Ramos (cell line): ENCODE data around the gene LPP.
"Not testable (repeated sequence)": the region's sequence is repeated elsewhere in the genome, so short reads cannot be mapped to it uniquely, and the experiment has no call there.

Experiments
- in situ Hi-C: fragments of 300-500 bp; cut with MboI; formaldehyde crosslinking; loops from one replicate; pipeline ENCODE4 v1.14.3; 2022; ENCODE audit warnings: low sequenced_read_pairs; ENCODE audit not compliant: unreplicated experiment

Gene LPP

DNA sequence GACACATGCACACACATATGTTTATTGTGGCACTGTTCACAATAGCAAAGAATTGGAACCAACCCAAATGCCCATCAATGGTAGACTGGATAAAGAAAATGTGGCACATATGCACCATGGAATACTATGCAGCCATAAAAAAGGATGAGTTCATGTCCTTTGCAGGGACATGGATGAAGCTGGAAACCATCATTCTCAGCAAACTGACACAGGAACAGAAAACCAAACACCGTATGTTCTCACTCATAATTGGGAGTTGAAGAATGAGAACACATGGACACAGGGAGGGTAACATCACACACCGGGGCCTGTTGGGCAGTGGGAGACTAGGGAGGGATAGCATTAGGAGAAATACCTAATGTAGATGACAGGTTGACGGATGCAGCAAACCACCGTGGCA lies 291.2 kb downstream of the LPP start:
- in situ Hi-C loops: not testable (repeated sequence)

GRCh38 chr3:188446014-188446413 lies 292.1 kb downstream of the LPP start:
- in situ Hi-C loops: no loop called here

DNA sequence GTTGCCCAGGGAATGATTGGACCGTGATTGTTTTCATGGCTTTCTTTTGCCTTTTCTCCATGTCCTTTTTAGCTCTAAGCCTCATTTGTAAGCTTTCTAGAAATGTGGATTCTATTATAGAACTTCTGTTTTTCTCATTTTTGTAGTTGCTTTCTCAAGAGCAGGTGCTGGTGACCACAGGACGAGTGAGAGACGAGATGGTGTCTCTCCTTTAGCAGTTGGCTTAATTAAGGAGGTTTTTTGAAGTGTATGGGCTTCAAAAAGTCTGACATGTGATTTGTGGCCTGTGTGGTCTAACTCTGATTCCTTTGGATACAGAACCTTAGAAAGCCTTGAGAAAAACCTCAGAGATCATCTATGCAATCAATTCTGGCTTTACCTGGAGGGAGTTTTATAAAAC lies 292.8 kb downstream of the LPP start:
- in situ Hi-C loops: no loop called here

DNA sequence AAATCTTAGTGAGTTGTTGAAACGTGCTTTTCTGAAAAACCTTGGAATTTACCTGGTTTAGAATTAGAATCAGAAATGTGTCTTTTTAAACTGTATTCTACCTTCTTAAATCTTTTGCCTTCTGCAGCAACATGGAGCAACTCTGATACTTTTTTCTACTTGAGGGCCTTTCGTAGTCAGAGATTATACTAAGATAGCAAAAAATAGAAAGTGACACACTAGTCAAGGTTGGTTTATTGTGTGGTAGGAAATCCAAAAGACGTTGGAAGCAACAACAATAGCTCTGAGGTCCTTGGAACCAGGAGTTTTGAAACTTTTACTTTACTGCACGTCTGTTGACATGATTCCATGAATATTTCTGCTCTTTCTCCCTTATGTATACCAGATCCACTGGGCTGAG lies 294.9 kb downstream of the LPP start:
- in situ Hi-C loops: no loop called here

- in situ Hi-C loops: no loop called here
Observed at GRCh38 chr3:188449421-188449820, 295.5 kb downstream of the LPP start.

DNA sequence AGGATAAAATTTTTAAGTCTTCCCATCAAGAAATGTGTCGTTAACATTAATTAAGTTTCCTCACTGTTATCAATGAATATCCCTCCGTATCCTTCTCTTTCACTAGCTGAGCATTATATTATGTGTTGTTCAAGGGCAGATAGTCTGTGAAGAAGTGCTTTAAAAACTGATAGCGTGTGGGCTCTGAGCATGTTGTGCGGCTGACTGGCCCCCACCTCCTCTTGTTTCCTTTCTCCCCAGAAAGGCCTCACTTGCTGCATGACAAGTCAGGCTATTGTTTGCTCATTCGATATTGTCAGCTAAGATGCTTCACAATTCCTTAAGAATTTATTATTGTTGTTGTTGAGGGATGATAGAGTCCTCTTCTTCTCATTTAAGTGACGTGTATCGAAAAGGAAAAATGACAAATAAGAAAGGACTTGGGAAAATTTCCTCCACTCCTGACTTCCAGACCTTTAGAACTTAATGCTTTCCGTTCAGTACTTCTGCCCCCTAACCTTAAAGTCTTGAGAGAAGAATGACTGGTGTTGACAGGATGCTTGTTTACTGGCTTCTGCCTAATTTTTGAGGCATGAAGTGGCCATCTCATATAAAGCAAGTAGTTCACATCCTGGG lies 298.3 kb downstream of the LPP start:
- in situ Hi-C loops: no loop called here

GRCh38 chr3:188453431-188454384 lies 299.8 kb downstream of the LPP start:
- in situ Hi-C loops: no loop called here

- in situ Hi-C loops: no loop called here
Observed at GRCh38 chr3:188455748-188456147, 301.8 kb downstream of the LPP start.

GRCh38 chr3:188458756-188459155 lies 304.8 kb downstream of the LPP start:
- in situ Hi-C loops: no loop called here

- in situ Hi-C loops: no loop called here
Observed at GRCh38 chr3:188465311-188465710, 311.4 kb downstream of the LPP start.

DNA sequence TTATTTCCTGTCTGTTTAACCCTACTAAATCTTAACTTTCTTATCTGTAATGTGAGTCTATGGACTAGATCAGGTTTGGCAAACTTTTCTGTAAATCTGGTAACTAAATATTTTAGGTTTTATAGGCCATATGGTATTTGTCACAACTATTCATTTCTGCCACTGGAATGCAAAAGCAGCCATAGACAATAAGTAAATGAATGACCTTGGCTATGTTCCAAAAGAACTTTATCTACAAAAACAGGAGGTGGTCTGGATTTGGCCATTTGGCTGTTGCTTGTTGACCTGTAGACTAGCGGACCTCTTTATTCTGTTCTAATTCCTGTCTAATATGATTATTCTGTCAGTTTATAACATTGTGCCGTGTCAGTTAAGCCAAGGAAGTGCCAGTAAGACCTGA lies 314.2 kb downstream of the LPP start:
- in situ Hi-C loops: no loop called here

GRCh38 chr3:188468662-188469061 lies 314.7 kb downstream of the LPP start:
- in situ Hi-C loops: no loop called here

DNA sequence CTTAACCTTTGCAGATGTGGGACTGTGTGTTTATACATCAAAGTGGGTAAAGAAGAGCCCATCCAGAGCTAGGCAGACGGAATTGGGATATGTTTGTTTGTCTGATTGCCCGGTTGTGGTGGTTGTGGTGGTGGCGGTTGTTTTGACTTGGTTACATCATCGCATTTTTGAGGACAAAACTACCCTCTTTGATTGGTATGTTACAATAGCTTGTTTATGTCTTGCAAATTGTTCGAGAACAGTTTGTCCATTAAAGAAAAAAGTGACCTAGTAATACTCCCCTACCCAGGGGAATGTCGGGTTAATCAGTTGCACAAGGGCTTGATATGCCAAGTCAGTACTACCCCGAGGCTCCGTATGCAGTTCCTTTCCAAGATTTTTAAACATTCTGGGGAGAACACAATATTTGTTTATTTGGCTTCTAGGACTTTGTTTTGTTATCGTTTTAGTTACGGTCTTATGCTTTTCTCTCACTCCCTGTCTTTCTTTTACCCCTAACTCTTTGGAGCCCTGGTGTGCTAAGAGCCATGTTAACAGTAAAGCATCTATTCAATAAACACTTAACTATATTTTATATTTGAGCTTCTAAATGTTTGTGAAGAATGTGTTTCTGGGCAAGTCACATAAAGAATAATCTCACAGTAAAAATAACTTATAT lies 315.4 kb downstream of the LPP start:
- in situ Hi-C loops: no loop called here

GRCh38 chr3:188470508-188471130 lies 316.7 kb downstream of the LPP start:
- in situ Hi-C loops: no loop called here

DNA sequence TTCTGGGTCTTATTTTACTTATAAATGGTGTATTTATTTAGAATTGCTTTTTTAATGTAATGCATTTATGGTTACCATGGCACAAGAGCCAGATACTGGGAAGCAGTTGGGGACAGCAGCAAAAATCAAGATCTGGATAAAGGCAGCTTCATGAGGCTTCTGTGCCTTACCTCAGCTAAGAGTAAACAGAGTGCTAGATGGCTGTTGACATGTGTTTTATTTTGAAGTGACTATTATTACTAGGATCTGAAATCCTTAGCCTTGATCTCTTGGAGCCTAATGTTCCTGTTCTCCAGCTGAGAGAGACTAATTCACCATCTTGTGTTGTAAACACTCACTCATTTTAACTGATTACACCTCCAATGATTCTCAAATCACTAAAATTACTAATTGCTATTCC lies 317.8 kb downstream of the LPP start:
- in situ Hi-C loops: no loop called here

DNA sequence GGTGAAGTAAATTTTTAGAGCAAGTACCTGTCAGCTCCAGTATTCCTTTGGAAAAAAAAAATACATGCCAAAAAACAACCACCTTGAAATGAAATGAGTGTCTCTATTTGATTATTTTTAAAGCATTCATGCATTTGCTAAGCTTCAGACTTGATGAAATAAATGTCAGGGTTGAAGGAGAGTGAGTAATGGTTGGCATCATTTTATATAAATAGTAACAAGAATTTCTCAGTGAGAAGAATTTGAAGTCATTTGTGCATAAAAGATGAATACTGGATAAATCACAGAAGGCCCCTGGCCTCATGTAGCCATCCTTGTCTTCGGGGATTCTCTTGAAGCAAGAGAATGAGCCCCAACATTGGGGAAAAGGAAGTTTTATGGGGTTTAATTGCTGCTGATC lies 318.4 kb downstream of the LPP start:
- in situ Hi-C loops: no loop called here

DNA sequence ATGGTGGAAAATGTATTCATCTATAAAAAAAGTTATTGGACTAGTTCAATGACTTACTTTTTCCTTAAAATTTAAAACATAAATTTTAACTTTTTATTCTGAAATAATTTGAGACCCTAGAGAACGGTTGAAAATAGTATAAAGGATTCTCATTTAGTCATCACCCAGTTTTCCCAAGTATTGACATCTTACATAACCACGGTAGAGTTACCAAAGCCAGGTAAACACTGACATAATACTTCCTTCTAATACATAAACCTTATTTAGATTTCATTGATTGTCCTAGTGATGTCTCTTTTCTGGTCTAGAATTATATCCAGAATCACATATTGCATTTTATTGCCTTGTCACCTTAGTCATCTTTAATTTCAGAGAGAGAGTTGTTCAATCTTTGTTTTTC lies 319.1 kb downstream of the LPP start:
- in situ Hi-C loops: no loop called here

DNA sequence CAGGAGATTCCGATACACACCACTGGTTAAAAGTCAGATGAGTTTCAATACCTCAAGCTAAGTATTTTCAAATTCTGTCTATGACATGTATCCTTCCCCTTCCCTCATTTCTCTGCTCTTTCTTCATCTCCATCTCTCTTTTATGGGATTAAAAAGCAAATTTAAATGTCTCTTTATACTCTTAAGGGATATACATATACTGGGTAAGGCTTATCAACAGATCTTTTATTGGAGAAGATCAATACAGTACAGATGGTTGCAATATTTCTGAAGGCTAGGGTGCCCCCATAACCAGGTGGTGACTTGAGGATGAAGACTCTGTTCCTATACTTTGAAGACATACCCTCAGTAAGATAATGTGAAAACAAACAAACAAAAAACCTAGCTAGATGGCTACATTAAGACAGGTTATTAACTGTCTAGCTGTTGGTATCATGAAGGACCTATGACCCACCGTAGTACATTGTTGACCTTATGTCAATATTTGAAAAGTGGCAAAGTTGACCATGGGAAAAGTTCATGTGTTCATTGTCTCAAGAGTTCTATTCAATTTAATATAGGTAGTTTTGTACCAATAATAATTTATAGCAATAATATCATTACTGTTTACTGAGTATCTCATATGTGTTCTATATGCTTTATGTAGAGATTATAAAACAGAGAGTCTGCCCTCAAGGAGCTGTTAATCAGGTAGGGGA lies 319.8 kb downstream of the LPP start:
- in situ Hi-C loops: no loop called here

GRCh38 chr3:188476935-188477334 lies 323.0 kb downstream of the LPP start:
- in situ Hi-C loops: no loop called here

- in situ Hi-C loops: no loop called here
Observed at GRCh38 chr3:188480011-188480410, 326.1 kb downstream of the LPP start.
